ENCODE measurements around the gene PDIA6. TPM values are rescaled to one million over a fixed set of nuclear protein-coding genes. Genes with fewer than 3 reads are reported as not detected.

Gene PDIA6
- total RNA-seq, 1 donor from 2014 or later = 85.8 TPM

GRCh38 chr2:10765914-10766313 lies 46.7 kb downstream of the PDIA6 start:
- Mint-ChIP-seq H3K27ac (ENCODE audit: unreplicated experiment) (no peak overlapping the region), H3K36me3 (ENCODE audit: unreplicated experiment) (no peaks in the 10 kb centered on the region), H3K4me3 (ENCODE audit: unreplicated experiment) (no peak overlapping the region), H3K27me3 (ENCODE audit: unreplicated experiment) (peaks cover 3% of the 10 kb centered on the region), H3K9me3 (ENCODE audit: unreplicated experiment) (no peaks in the 10 kb centered on the region), H3K4me1 (ENCODE audit: low read depth, unreplicated experiment) (no peaks in the 10 kb centered on the region)
- DNase-seq = no peak
- TF ChIP-seq CTCF (IDR thresholded peaks at IDR 0.05; ENCODE audit: partially characterized antibody, unreplicated experiment) = no peak

- TF ChIP-seq CTCF (IDR thresholded peaks at IDR 0.05; ENCODE audit: partially characterized antibody, unreplicated experiment) = no peak
- Mint-ChIP-seq H3K27ac (ENCODE audit: unreplicated experiment) (no peak overlapping the region), H3K4me1 (ENCODE audit: low read depth, unreplicated experiment) (no peaks in the 10 kb centered on the region), H3K27me3 (ENCODE audit: unreplicated experiment) (peaks cover 3% of the 10 kb centered on the region), H3K4me3 (ENCODE audit: unreplicated experiment) (no peak overlapping the region), H3K9me3 (ENCODE audit: unreplicated experiment) (no peaks in the 10 kb centered on the region), H3K36me3 (ENCODE audit: unreplicated experiment) (no peaks in the 10 kb centered on the region)
- DNase-seq = no peak
These were observed 47.1 kb downstream of the PDIA6 start for GRCh38 chr2:10765461-10765860.

GRCh38 chr2:10764896-10765295 lies 47.7 kb downstream of the PDIA6 start:
- H3K4me1 Mint-ChIP-seq (ENCODE audit: low read depth, unreplicated experiment) = no peaks in the 10 kb centered on the region
- H3K27me3 Mint-ChIP-seq (ENCODE audit: unreplicated experiment) = peaks cover 3% of the 10 kb centered on the region
- DNase-seq = no peak
- no peak for TF ChIP-seq CTCF (IDR thresholded peaks at IDR 0.05; ENCODE audit: partially characterized antibody, unreplicated experiment)
- no peaks in the 10 kb centered on the region for H3K9me3 Mint-ChIP-seq (ENCODE audit: unreplicated experiment)
- H3K27ac Mint-ChIP-seq (ENCODE audit: unreplicated experiment) = no peak overlapping the region
- no peaks in the 10 kb centered on the region for H3K36me3 Mint-ChIP-seq (ENCODE audit: unreplicated experiment)
- H3K4me3 Mint-ChIP-seq (ENCODE audit: unreplicated experiment) = no peak overlapping the region

- no peaks in the 10 kb centered on the region for H3K9me3 Mint-ChIP-seq (ENCODE audit: unreplicated experiment)
These were observed 48.3 kb downstream of the PDIA6 start for GRCh38 chr2:10764096-10764785.

More at GRCh38 chr2:10764096-10764785, 48.3 kb downstream of the PDIA6 start:
- TF ChIP-seq CTCF (IDR thresholded peaks at IDR 0.05; ENCODE audit: partially characterized antibody, unreplicated experiment) = no peak
- no peaks in the 10 kb centered on the region for H3K4me1 Mint-ChIP-seq (ENCODE audit: low read depth, unreplicated experiment)
- DNase-seq = no peak
- peaks cover 3% of the 10 kb centered on the region for H3K27me3 Mint-ChIP-seq (ENCODE audit: unreplicated experiment)
- no peak overlapping the region for H3K4me3 Mint-ChIP-seq (ENCODE audit: unreplicated experiment)
- H3K27ac Mint-ChIP-seq (ENCODE audit: unreplicated experiment) = no peak overlapping the region
- no peaks in the 10 kb centered on the region for H3K36me3 Mint-ChIP-seq (ENCODE audit: unreplicated experiment)
